ENCODE measurements around the gene SLC4A1AP.

SLC4A1AP gene

GRCh38 chr2:27724191-27724590 lies 60.5 kb downstream of the SLC4A1AP start:
- TF ChIP-seq POLR2AphosphoS5 (IDR thresholded peaks at IDR 0.05; ENCODE audit: low read depth, low read length) (no peak), SIN3A (IDR thresholded peaks at IDR 0.05; ENCODE audit: borderline replicate concordance, insufficient read depth, low read length) (no peak), FOXP2 (optimal IDR thresholded peaks at IDR 0.05; ENCODE audit: borderline replicate concordance, extremely low read depth, extremely low read length, insufficient read depth) (no peak), TAF1 (IDR thresholded peaks at IDR 0.05; ENCODE audit: borderline replicate concordance, insufficient read depth, low read length) (no peak)

GRCh38 chr2:27724905-27725701 lies 61.4 kb downstream of the SLC4A1AP start:
- TF ChIP-seq POLR2AphosphoS5 (IDR thresholded peaks at IDR 0.05; ENCODE audit: low read depth, low read length) (no peak), TAF1 (IDR thresholded peaks at IDR 0.05; ENCODE audit: borderline replicate concordance, insufficient read depth, low read length) (no peak)

- TF ChIP-seq REST (IDR thresholded peaks at IDR 0.05; ENCODE audit: insufficient read depth in 1 of 2, low read depth in 2 of 2, low read length in 2 of 2) (no peak), POLR2AphosphoS5 (IDR thresholded peaks at IDR 0.05; ENCODE audit: low read depth, low read length) (no peak), FOXP2 (optimal IDR thresholded peaks at IDR 0.05; ENCODE audit: borderline replicate concordance, extremely low read depth, extremely low read length, insufficient read depth) (no peak), SIN3A (IDR thresholded peaks at IDR 0.05; ENCODE audit: borderline replicate concordance, insufficient read depth, low read length) (no peak), TAF1 (IDR thresholded peaks at IDR 0.05; ENCODE audit: borderline replicate concordance, insufficient read depth, low read length) (no peak)
Measured at GRCh38 chr2:27727257-27727656, 63.6 kb downstream of the SLC4A1AP start.

GRCh38 chr2:27728081-27728858 lies 64.6 kb downstream of the SLC4A1AP start:
- TF ChIP-seq SIN3A (IDR thresholded peaks at IDR 0.05; ENCODE audit: borderline replicate concordance, insufficient read depth, low read length) (no peak), REST (IDR thresholded peaks at IDR 0.05; ENCODE audit: insufficient read depth in 1 of 2, low read depth in 2 of 2, low read length in 2 of 2) (no peak), TAF1 (IDR thresholded peaks at IDR 0.05; ENCODE audit: borderline replicate concordance, insufficient read depth, low read length) (no peak), FOXP2 (optimal IDR thresholded peaks at IDR 0.05; ENCODE audit: borderline replicate concordance, extremely low read depth, extremely low read length, insufficient read depth) (no peak), POLR2AphosphoS5 (IDR thresholded peaks at IDR 0.05; ENCODE audit: low read depth, low read length) (no peak)

- TF ChIP-seq SIN3A (IDR thresholded peaks at IDR 0.05; ENCODE audit: borderline replicate concordance, insufficient read depth, low read length) (no peak), REST (IDR thresholded peaks at IDR 0.05; ENCODE audit: insufficient read depth in 1 of 2, low read depth in 2 of 2, low read length in 2 of 2) (no peak), POLR2AphosphoS5 (IDR thresholded peaks at IDR 0.05; ENCODE audit: low read depth, low read length) (no peak), FOXP2 (optimal IDR thresholded peaks at IDR 0.05; ENCODE audit: borderline replicate concordance, extremely low read depth, extremely low read length, insufficient read depth) (no peak), TAF1 (IDR thresholded peaks at IDR 0.05; ENCODE audit: borderline replicate concordance, insufficient read depth, low read length) (no peak)
Measured at GRCh38 chr2:27729198-27729597, 65.5 kb downstream of the SLC4A1AP start.
